Panc1 (cell line): Measurements from ENCODE around the gene WRAP73. TPM values are rescaled to one million over a fixed set of nuclear protein-coding genes. Genes with fewer than 3 reads are reported as not detected.

Source experiments
- ATAC-seq: fragments of 200-7000 bp; cut with Tn5 transposase; 2 replicates; pipeline ENCODE4 v1.9.1; 2020; ENCODE audit warnings: mild to moderate bottlenecking, moderate library complexity
- BruUV-seq: library from RNA; stranded (reverse); fragments of 400-500 nt; replicated peaks from 2 replicates; lab custom pipeline; 2021; lab: Mats Ljungman, UMichigan
- CTCF ChIA-PET: fragments of 300-600 bp; sonication (Branson Sonifier 250); formaldehyde crosslinking; loops from one replicate; lab custom pipeline; 2022; ENCODE audit warnings: antibody characterized with exemption; lab: Charles Lee
- POLR2A ChIA-PET: fragments of 300-600 bp; sonication (Branson Sonifier 250); formaldehyde crosslinking; loops from one replicate; lab custom pipeline; 2022; ENCODE audit warnings: antibody characterized with exemption; lab: Charles Lee
- DNase-seq: peaks from one replicate; pipeline ENCODE4 v3.0.0-alpha.2; 2010; ENCODE audit warnings: low read depth, low spot score
- H3K27ac ChIP-seq: 2 replicates; pipeline ENCODE4 v1.5.1; 2011; ENCODE audit warnings: mild to moderate bottlenecking, low read length, inconsistent platforms
- H3K27me3 ChIP-seq: fragments of 200-500 bp; sonication (Bioruptor generic); 2 replicates; pipeline ENCODE4 v1.6.0; 2014; ENCODE audit warnings: low read length, inconsistent platforms; ENCODE audit not compliant: control insufficient read depth, insufficient read depth
- H3K36me3 ChIP-seq: fragments of 200-500 bp; sonication (Bioruptor generic); 2 replicates; pipeline ENCODE4 v1.5.1; 2014; ENCODE audit warnings: inconsistent platforms, mild to moderate bottlenecking, low read length, moderate library complexity; ENCODE audit not compliant: control insufficient read depth, insufficient read depth
- H3K4me1 ChIP-seq: 2 replicates; pipeline ENCODE4 v1.5.1; 2011; ENCODE audit warnings: inconsistent platforms, mild to moderate bottlenecking, low read length, moderate library complexity; ENCODE audit not compliant: control insufficient read depth, insufficient read depth
- H3K4me3 ChIP-seq, 2 experiments: 2 replicates each; pipeline ENCODE4 v1.5.1; 2011 to 2012; ENCODE audit warnings: low read depth in 2 of 2, low read length in 2 of 2, mild to moderate bottlenecking in 2 of 2, inconsistent platforms in 1 of 2, moderate library complexity in 1 of 2
- H3K9me3 ChIP-seq: fragments of 200-500 bp; sonication (Bioruptor generic); 2 replicates; pipeline ENCODE4 v1.5.1; 2014; ENCODE audit warnings: low read depth, mild to moderate bottlenecking, inconsistent platforms, low read length, moderate library complexity; ENCODE audit not compliant: control insufficient read depth, insufficient read depth
- POLR2AphosphoS5 ChIP-seq: IDR thresholded peaks from 2 replicates; pipeline ENCODE4 v1.6.1; 2012; ENCODE audit warnings: mild to moderate bottlenecking, low read depth, low read length, moderate library complexity
- SIN3A ChIP-seq: IDR thresholded peaks from 2 replicates; pipeline ENCODE4 v1.6.1; 2012; ENCODE audit warnings: low read depth, mild to moderate bottlenecking, low read length, moderate library complexity, borderline replicate concordance; ENCODE audit not compliant: insufficient read depth
- TCF7L2 ChIP-seq: IDR thresholded peaks from 2 replicates; pipeline ENCODE4 v1.6.1; 2011; ENCODE audit warnings: mild to moderate bottlenecking, low read depth, low read length, inconsistent platforms
- in situ Hi-C: cut with HindIII; loops from 2 replicates; pipeline ENCODE4 v1.10.0; 2016; ENCODE audit warnings: low sequenced_read_pairs, low pct_unique_long_range_greater_than_20kb
- intact Hi-C: fragments of 100-400 bp; cut with micrococcal nuclease; formaldehyde crosslinking; loops from one replicate; pipeline ENCODE4 v1.10.0; 2022; ENCODE audit not compliant: unreplicated experiment
- total RNA-seq: library from RNA; stranded (reverse); gene quantifications from one replicate; pipeline ENCODE4 v1.2.1, GENCODE V29; 2021; ENCODE audit not compliant: unreplicated experiment
- TF ChIP-seq, protein P1 (sequence below): fragments of 450-650 bp; IDR thresholded peaks from 2 replicates; pipeline ENCODE4 v1.5.1; 2017; ENCODE audit warnings: mild to moderate bottlenecking
- TF ChIP-seq, protein P2 (sequence below), 2 experiments: IDR thresholded peaks; 2 replicates each; pipeline ENCODE4 v1.6.1; 2011 to 2012; ENCODE audit warnings: low read depth in 2 of 2, control low read depth in 1 of 2, low read length in 1 of 2, mild to moderate bottlenecking in 1 of 2, moderate library complexity in 1 of 2; ENCODE audit not compliant: insufficient read depth in 1 of 2

WRAP73 gene
- total RNA-seq, 1 experiment from 2014 or later = 27.1 TPM

DNA sequence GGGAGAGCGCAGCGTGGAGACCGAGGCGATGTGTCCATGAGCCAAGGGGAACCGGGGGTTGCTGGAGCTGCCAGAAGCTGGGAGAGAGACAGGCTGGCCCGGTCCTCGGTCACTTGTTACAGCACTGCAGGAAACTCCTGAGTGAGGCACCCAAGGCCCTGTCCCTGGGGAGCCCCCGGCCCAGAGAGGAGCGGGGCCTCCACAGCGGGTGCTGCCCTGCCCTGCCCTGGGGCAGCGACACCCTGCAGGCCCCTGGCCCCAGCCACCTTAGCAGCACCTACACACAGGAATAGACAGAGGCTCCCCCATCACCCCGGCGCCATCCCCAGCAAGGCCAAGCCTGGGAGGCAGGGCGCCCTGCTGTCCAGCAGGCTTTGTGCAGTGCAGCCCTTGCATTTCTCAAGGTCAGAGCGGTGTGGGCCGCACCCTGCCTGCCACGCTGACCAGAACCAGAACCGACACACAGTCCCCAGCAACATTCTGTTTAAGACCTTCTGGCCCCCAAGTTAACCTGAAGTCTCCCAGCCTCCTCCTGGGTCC lies 32.0 kb downstream of the WRAP73 start:
- ChIA-PET CTCF (interaction anchor here (1.0 to 1.4 kb wide), 4 partner anchors 51 to 165 kb away, joined by 3 to 8 read pairs (median 6); no protein-coding TSS in a partner anchor), POLR2A (no interaction called here)
- intact Hi-C loops (loop anchor here (2.0 kb wide), 1 partner anchor 165 kb away; no protein-coding TSS in a partner anchor), in situ Hi-C loops (no loop called here)
- Histone ChIP-seq H3K27ac (no peak overlapping the region), H3K27me3 (no peaks in the 10 kb centered on the region), H3K36me3 (no peaks in the 10 kb centered on the region), H3K4me1 (peaks cover 20% of the 10 kb centered on the region), H3K4me3 (no peak overlapping the region), H3K9me3 (no peaks in the 10 kb centered on the region)
- TF ChIP-seq TCF7L2 = no peak
- ATAC-seq (no peak), DNase-seq (no peak)
- BruUV-seq = no TSS peak

DNA sequence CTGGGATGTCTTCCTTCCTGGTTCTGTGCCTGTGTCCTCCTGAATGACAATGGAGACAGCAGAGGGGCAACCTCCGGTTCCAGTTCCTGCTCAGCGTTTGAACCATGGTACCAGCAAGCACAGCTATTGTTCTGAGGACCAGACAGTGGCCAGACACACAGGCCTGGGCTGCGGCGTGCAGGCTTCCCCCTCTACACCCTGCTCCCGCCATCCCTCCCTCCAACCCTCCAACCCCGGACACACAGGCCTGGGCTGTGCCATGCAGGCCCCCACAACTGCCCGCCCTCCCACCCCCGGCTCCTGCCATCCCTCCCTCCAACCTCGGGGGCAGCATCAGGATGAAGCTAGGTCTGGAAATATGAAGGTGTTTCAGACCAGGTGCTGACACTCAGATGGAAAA lies 33.0 kb downstream of the WRAP73 start:
- H3K9me3 ChIP-seq = no peaks in the 10 kb centered on the region
- ChIA-PET POLR2A (interaction anchor here (0.6 kb wide), 2 partner anchors 23 to 66 kb away, joined by 6 read pairs; no protein-coding TSS in a partner anchor), CTCF (interaction anchor here (0.5 to 1.2 kb wide), 6 partner anchors 50 to 817 kb away, joined by 3 to 8 read pairs (median 4); no protein-coding TSS in a partner anchor)
- no peak overlapping the region for H3K27ac ChIP-seq
- ATAC-seq (no peak), DNase-seq (no peak)
- peaks cover 30% of the 10 kb centered on the region for H3K4me1 ChIP-seq
- intact Hi-C loops (no loop called here), in situ Hi-C loops (no loop called here)
- H3K4me3 ChIP-seq = no peak overlapping the region
- no peaks in the 10 kb centered on the region for H3K27me3 ChIP-seq
- BruUV-seq = no TSS peak
- TF ChIP-seq, protein P1, sequence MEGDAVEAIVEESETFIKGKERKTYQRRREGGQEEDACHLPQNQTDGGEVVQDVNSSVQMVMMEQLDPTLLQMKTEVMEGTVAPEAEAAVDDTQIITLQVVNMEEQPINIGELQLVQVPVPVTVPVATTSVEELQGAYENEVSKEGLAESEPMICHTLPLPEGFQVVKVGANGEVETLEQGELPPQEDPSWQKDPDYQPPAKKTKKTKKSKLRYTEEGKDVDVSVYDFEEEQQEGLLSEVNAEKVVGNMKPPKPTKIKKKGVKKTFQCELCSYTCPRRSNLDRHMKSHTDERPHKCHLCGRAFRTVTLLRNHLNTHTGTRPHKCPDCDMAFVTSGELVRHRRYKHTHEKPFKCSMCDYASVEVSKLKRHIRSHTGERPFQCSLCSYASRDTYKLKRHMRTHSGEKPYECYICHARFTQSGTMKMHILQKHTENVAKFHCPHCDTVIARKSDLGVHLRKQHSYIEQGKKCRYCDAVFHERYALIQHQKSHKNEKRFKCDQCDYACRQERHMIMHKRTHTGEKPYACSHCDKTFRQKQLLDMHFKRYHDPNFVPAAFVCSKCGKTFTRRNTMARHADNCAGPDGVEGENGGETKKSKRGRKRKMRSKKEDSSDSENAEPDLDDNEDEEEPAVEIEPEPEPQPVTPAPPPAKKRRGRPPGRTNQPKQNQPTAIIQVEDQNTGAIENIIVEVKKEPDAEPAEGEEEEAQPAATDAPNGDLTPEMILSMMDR = no peak
- TF ChIP-seq POLR2AphosphoS5 = no peak
- TF ChIP-seq, protein P2, sequence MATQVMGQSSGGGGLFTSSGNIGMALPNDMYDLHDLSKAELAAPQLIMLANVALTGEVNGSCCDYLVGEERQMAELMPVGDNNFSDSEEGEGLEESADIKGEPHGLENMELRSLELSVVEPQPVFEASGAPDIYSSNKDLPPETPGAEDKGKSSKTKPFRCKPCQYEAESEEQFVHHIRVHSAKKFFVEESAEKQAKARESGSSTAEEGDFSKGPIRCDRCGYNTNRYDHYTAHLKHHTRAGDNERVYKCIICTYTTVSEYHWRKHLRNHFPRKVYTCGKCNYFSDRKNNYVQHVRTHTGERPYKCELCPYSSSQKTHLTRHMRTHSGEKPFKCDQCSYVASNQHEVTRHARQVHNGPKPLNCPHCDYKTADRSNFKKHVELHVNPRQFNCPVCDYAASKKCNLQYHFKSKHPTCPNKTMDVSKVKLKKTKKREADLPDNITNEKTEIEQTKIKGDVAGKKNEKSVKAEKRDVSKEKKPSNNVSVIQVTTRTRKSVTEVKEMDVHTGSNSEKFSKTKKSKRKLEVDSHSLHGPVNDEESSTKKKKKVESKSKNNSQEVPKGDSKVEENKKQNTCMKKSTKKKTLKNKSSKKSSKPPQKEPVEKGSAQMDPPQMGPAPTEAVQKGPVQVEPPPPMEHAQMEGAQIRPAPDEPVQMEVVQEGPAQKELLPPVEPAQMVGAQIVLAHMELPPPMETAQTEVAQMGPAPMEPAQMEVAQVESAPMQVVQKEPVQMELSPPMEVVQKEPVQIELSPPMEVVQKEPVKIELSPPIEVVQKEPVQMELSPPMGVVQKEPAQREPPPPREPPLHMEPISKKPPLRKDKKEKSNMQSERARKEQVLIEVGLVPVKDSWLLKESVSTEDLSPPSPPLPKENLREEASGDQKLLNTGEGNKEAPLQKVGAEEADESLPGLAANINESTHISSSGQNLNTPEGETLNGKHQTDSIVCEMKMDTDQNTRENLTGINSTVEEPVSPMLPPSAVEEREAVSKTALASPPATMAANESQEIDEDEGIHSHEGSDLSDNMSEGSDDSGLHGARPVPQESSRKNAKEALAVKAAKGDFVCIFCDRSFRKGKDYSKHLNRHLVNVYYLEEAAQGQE (IDR thresholded peaks at IDR 0.05; ENCODE audit: insufficient read depth in 1 of 2, low read depth in 2 of 2, low read length in 1 of 2) = no peak
- no peak for TF ChIP-seq TCF7L2
- TF ChIP-seq SIN3A = no peak
- H3K36me3 ChIP-seq = no peaks in the 10 kb centered on the region
